NCI-H82 treated with DMSO at 0.1 percent for 48 hours (cell line): ENCODE data around the gene CEP135.
"Not testable (repeated sequence)": the region's sequence is repeated elsewhere in the genome, so short reads cannot be mapped to it uniquely, and the experiment has no call there.

ENCODE experiments used
- DNase-seq: peaks from one replicate; lab custom pipeline; 2025; ENCODE audit not compliant: unreplicated experiment; lab: John Stamatoyannopoulos, UW

Gene CEP135

GRCh38 chr4:56067826-56068225, 119.1 kb downstream of the CEP135 start:
- DNase-seq = no peak

DNA sequence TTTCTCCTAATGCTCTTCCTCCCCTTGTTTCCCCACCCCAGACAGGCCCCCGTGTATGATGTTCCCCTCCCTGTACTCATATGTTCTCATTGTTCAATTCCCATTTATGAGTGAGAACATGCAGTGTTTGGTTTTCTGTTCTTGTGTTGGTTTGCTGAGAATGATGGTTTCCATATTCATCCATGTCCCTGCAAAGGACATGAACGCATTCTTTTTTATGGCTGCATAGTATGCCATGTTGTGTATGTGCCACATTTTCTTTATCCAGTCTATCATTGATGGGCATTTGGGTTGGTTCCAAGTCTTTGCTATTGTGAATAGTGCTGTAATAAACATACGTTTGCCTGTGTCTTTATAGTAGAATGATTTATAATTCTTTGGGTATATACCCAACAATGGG, 124.0 kb downstream of the CEP135 start:
- DNase-seq = not testable (repeated sequence)

GRCh38 chr4:56077676-56078075, 128.9 kb downstream of the CEP135 start:
- no peak for DNase-seq

DNA sequence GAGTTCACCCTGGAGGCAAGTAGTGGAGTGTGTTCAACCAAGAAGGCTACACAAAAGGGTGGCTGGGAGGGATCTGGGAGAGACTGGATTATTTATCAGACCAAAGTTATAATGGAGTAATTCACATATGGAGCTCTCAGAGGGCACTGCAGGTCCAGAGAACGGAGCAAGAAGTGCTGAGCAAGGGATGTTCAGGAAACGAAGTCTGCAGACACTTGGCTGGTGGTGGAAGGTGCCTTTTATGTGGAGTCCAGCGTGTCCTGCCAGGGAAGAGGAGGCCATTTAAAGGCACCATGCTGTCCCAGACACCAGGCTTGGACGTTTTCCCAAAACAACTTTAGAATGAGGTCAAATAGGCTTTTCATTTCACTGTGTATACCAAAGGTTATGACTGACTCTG, 130.1 kb downstream of the CEP135 start:
- no peak for DNase-seq

DNA sequence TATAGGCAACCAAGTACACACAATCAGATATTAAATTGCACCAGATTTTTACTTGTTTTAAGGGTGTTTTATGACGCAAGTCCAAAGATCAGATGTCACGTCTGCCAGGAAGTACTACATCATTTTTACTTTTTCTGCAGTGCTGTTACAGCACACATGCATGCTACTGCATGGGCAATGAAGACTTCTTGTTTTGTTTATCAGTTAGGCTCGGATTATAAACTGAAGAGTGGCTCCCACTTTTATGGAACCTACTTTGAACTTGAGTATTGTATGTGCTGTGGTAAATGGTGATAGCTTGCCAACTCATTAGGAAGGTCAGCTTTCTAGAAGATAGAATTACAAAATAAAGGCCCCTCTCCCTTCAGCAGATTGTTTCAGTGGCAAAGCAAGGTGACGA, 131.6 kb downstream of the CEP135 start:
- DNase-seq = no peak

DNA sequence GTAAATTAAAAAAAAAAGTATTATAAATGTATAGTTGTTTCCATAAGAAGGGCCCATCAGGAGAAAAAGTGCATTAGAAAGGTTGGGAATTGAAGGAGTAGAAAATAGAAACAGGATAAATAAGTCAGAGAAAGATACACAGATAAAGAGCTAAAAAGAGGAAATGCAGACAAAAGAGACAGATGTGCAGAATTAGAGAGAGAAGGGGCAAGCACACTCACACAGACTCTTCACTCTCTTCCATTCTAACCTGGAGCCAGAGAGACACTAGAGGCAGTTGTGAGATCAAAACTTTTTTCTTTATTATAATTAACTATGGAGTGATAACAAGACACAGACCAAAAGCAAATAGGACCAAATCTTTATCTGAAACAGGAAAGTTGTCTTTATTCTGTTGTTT, 134.1 kb downstream of the CEP135 start:
- no peak for DNase-seq
